GM21717 (cell line): Measurements from ENCODE around the gene MRPL34.

Source experiments
- ATAC-seq: cut with Tn5 transposase; IDR thresholded peaks from one replicate; pipeline ENCODE4 v1.9.1; 2021; ENCODE audit warnings: mild to moderate bottlenecking, moderate library complexity; ENCODE audit not compliant: unreplicated experiment

The MRPL34 gene

GRCh38 chr19:17340302-17340870, 34.7 kb downstream of the MRPL34 start:
- ATAC-seq: no peak

GRCh38 chr19:17340871-17341357, 35.2 kb downstream of the MRPL34 start:
- ATAC-seq: no peak

GRCh38 chr19:17341386-17341785, 35.7 kb downstream of the MRPL34 start:
- no peak for ATAC-seq

- ATAC-seq: no peak
Observed at GRCh38 chr19:17341845-17342244, 36.2 kb downstream of the MRPL34 start.

GRCh38 chr19:17346109-17346671, 40.5 kb downstream of the MRPL34 start:
- ATAC-seq: no peak

GRCh38 chr19:17347361-17347760, 41.7 kb downstream of the MRPL34 start:
- no peak for ATAC-seq

GRCh38 chr19:17347877-17348276, 42.2 kb downstream of the MRPL34 start:
- ATAC-seq: no peak

- no peak for ATAC-seq
Observed at GRCh38 chr19:17348700-17349099, 43.0 kb downstream of the MRPL34 start.

GRCh38 chr19:17351815-17352435, 46.3 kb downstream of the MRPL34 start:
- no peak for ATAC-seq

- no peak for ATAC-seq
Observed at GRCh38 chr19:17352608-17353280, 47.1 kb downstream of the MRPL34 start.

GRCh38 chr19:17353386-17353785, 47.7 kb downstream of the MRPL34 start:
- no peak for ATAC-seq
